Stimulated activated CD8-positive, alpha-beta memory T cell treated with anti-CD3 and anti-CD28 coated beads, Interleukin-15, amount 100 ng/mL, for 24 hours (primary cell): Measurements from ENCODE around the gene OR4C3.
"Not testable (repeated sequence)": the region's sequence is repeated elsewhere in the genome, so short reads cannot be mapped to it uniquely, and the experiment has no call there.

Source experiments
- DNase-seq: peaks from one replicate; pipeline ENCODE4 v3.0.0-alpha.2; 2020; ENCODE audit warnings: low read depth

The OR4C3 gene

GRCh38 chr11:48324620-48325019, at the start of gene OR4C3:
OR4C3 (plus strand) TSS chr11:48324920; CDS start chr11:48325022, 102 bp downstream.
- DNase-seq: not testable (repeated sequence)

- no peak for DNase-seq
These were observed 18.8 kb upstream of the OR4C3 start, which contains the start of gene OR4S1 for GRCh38 chr11:48305923-48306322. OR4S1 (plus strand) TSS chr11:48306223; CDS start chr11:48306223, 0 bp downstream.

- peak; percentile 34 for DNase-seq
These were observed 16.8 kb upstream of the OR4C3 start for GRCh38 chr11:48307760-48308386.

GRCh38 chr11:48313590-48313989, 11.1 kb upstream of the OR4C3 start:
- DNase-seq: not testable (repeated sequence)

GRCh38 chr11:48319813-48320212, 4.9 kb upstream of the OR4C3 start:
- not testable (repeated sequence) for DNase-seq

- no peak for DNase-seq
These were observed 16.7 kb downstream of the OR4C3 start for GRCh38 chr11:48341466-48341865.

- not testable (repeated sequence) for DNase-seq
These were observed 17.8 kb downstream of the OR4C3 start for GRCh38 chr11:48342505-48342904.

GRCh38 chr11:48346286-48346685, 21.6 kb downstream of the OR4C3 start:
- not testable (repeated sequence) for DNase-seq

- DNase-seq: no peak
These were observed 29.3 kb downstream of the OR4C3 start for GRCh38 chr11:48354013-48354412.

GRCh38 chr11:48354677-48355076, 30.0 kb downstream of the OR4C3 start:
- DNase-seq: no peak

- DNase-seq: not testable (repeated sequence)
These were observed 36.6 kb downstream of the OR4C3 start for GRCh38 chr11:48361289-48361688.

- DNase-seq: no peak
These were observed 41.6 kb downstream of the OR4C3 start, which contains the start of gene OR4C5 for GRCh38 chr11:48366365-48366764. OR4C5 (minus strand) TSS chr11:48366465; CDS start chr11:48366465, 0 bp downstream.
